T-cell (primary cell): Measurements from ENCODE around the gene CLIP2. TPM values are rescaled to one million over a fixed set of nuclear protein-coding genes. Genes with fewer than 3 reads are reported as not detected.

Experiments
- ATAC-seq, 4 experiments: fragments of 200-7000 bp in 3 of 4; fragments of 150-1000 bp in 1 of 4; cut with Tn5 transposase; replicated peaks in 1 of 4; 1 replicate in 3 of 4; 2 replicates in 1 of 4; pipeline ENCODE4 v1.10.0; 2021; ENCODE audit warnings: moderate library complexity in 3 of 4, mild to moderate bottlenecking in 2 of 4, moderate number of reproducible peaks in 1 of 4
- CTCF ChIA-PET, 2 donors: fragments of 300-600 bp; sonication (Branson Sonifier 250); formaldehyde crosslinking; loops; one replicate each; lab custom pipeline; 2022; ENCODE audit warnings: antibody characterized with exemption in 2 of 2; lab: Charles Lee
- POLR2A ChIA-PET, 2 donors: fragments of 300-600 bp; sonication (Branson Sonifier 250); formaldehyde crosslinking; loops; one replicate each; lab custom pipeline; 2022; ENCODE audit warnings: antibody characterized with exemption in 2 of 2; lab: Charles Lee
- DNase-seq, 35 experiments: peaks; one replicate each; pipeline versions ENCODE4 v3.0.0 to v3.0.0-alpha.2; 2013 to 2023
- H3K27ac ChIP-seq: one replicate; pipeline ENCODE4 v1.5.1; 2013; ENCODE audit warnings: low read length
- H3K27me3 ChIP-seq, 2 experiments: replicated peaks in 1 of 2; 1 replicate in 1 of 2; 2 replicates in 1 of 2; pipeline versions ENCODE4 v1.6.1 to v1.7.0; 2013; ENCODE audit warnings: low read length in 1 of 2, mixed read lengths in 1 of 2; ENCODE audit not compliant: control insufficient read depth in 2 of 2, insufficient read depth in 2 of 2; ENCODE audit errors: extremely low read depth in 1 of 2
- H3K36me3 ChIP-seq, 2 donors: 1 replicate in 1 of 2; 2 replicates in 1 of 2; pipeline versions ENCODE4 v1.6.1 to v1.7.0; 2013; ENCODE audit warnings: low read length in 1 of 2; ENCODE audit not compliant: control insufficient read depth in 2 of 2, insufficient read depth in 1 of 2; ENCODE audit errors: extremely low read depth in 1 of 2
- H3K4me1 ChIP-seq, 2 experiments: 1 replicate in 1 of 2; 2 replicates in 1 of 2; pipeline versions ENCODE4 v1.6.1 to v1.7.0; 2013; ENCODE audit warnings: low read length in 2 of 2, mixed read lengths in 1 of 2; ENCODE audit not compliant: insufficient read depth in 2 of 2, control insufficient read depth in 1 of 2; ENCODE audit errors: extremely low read depth in 1 of 2
- H3K4me3 ChIP-seq, 2 donors: 1 replicate in 1 of 2; 2 replicates in 1 of 2; pipeline versions ENCODE4 v1.5.1 to v1.7.0; 2013; ENCODE audit warnings: mild to moderate bottlenecking in 2 of 2, low read length in 1 of 2, moderate library complexity in 1 of 2; ENCODE audit not compliant: control insufficient read depth in 1 of 2; ENCODE audit errors: extremely low read depth in 1 of 2
- H3K9me3 ChIP-seq: 2 replicates; pipeline ENCODE4 v1.7.0; 2013
- H3K27ac Mint-ChIP-seq, 2 donors: one replicate each; pipeline ENCODE4 v1.8.0; 2020 to 2021; ENCODE audit warnings: mild to moderate bottlenecking in 2 of 2, mixed read lengths in 2 of 2
- H3K27me3 Mint-ChIP-seq, 2 donors: one replicate each; pipeline ENCODE4 v1.8.0; 2021 to 2022; ENCODE audit warnings: mixed read lengths in 2 of 2
- H3K36me3 Mint-ChIP-seq: one replicate; pipeline ENCODE4 v1.8.0; 2021; ENCODE audit warnings: mixed read lengths
- H3K4me1 Mint-ChIP-seq, 3 donors: one replicate each; pipeline ENCODE4 v1.8.0; 2020 to 2022; ENCODE audit warnings: mixed read lengths in 3 of 3, mild to moderate bottlenecking in 1 of 3
- H3K4me3 Mint-ChIP-seq, 3 donors: one replicate each; pipeline ENCODE4 v1.8.0; 2020 to 2022; ENCODE audit warnings: mild to moderate bottlenecking in 3 of 3, mixed read lengths in 3 of 3, moderate library complexity in 3 of 3
- H3K9me3 Mint-ChIP-seq, 3 donors: one replicate each; pipeline ENCODE4 v1.8.0; 2020 to 2022; ENCODE audit warnings: mixed read lengths in 3 of 3
- WGBS: methylation state at CpG from one replicate; pipeline ENCODE4 v1.1.5; 2013; ENCODE audit warnings: missing lambda C conversion rate; ENCODE audit not compliant: insufficient coverage; 5-methylcytosine and 5-hydroxymethylcytosine counted together
- total RNA-seq, 35 experiments: library from RNA in 6 of 35; stranded (reverse) in 6 of 35; fragments of 120-200 nt in 1 of 35; gene quantifications; one replicate each; pipeline versions ENCODE4 v1.2.1 to v1.2.4 and lab custom pipeline; 2013 to 2026

The CLIP2 gene
- total RNA-seq, 5 donors from 2014 or later (not counting 1 experiment from before 2014, with no cell fraction given) = 3.1 to 8.5 (median 6.3) TPM

DNA sequence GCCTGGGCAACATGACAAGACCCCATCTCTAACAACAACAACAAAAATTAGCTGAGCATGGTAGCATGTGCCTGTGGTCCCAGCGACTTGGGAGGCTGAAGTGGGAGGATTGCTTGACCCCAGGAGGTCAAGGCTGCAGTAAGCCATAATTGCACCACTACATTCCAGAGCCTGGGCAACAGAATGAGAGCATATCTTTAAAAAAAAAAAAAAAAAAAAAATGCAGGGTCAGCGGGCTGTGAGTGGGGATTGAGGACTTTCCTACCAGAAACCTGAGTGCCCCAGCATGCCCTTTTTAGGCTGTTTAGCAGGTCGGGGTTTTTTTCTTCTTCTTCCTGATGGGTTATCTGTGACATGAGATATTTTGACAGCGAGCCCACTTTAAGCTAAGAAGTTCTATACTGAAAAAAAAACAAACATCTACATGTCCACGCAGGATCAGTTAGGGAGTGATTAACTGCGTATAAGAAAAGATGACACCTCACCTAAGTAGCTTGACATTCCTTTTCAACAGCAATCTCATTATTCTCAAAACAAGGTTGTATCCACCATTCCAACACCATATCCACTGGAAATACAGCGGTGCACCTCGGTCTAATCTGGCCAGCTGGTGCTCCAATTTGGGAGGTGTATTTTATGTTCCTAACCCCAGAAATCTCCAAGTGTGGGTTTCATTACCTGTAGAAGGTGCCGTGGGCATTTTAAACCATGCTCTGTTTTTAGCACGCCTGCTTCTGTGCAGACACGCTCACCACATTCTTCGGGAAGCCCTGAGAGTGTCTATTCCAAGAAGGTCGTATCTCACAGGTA, 21.2 kb upstream of the CLIP2 start:
- Mint-ChIP-seq H3K4me1 (peaks cover 0 to 15% (median 9%) of the 10 kb centered on the region in 3 donors), H3K27me3 (peaks cover 0 to 6% of the 10 kb centered on the region in 2 donors), H3K36me3 (no peaks in the 10 kb centered on the region), H3K4me3 (no peak overlapping the region), H3K9me3 (no peaks in the 10 kb centered on the region), H3K27ac (no peak overlapping the region)
- Histone ChIP-seq H3K36me3 (no peaks in the 10 kb centered on the region), H3K9me3 (no peaks in the 10 kb centered on the region), H3K27me3 (peaks cover 0 to 30% of the 10 kb centered on the region in 2 experiments), H3K4me1 (peaks cover 0 to 15% of the 10 kb centered on the region in 2 experiments), H3K4me3 (no peak overlapping the region), H3K27ac (no peak overlapping the region)
- ATAC-seq (no peak), DNase-seq (no peak)
- ChIA-PET CTCF (interaction anchor here in 1 of 2 donors (0.7 kb wide), 1 partner anchor 13 kb away, joined by 5 read pairs; no protein-coding TSS in a partner anchor), POLR2A (interaction anchor here in 1 of 2 donors (0.6 kb wide), 1 partner anchor 80 kb away, joined by 3 read pairs; no protein-coding TSS in a partner anchor)
- 93% methylated on average over 3 of the region's 13 CpGs for WGBS

DNA sequence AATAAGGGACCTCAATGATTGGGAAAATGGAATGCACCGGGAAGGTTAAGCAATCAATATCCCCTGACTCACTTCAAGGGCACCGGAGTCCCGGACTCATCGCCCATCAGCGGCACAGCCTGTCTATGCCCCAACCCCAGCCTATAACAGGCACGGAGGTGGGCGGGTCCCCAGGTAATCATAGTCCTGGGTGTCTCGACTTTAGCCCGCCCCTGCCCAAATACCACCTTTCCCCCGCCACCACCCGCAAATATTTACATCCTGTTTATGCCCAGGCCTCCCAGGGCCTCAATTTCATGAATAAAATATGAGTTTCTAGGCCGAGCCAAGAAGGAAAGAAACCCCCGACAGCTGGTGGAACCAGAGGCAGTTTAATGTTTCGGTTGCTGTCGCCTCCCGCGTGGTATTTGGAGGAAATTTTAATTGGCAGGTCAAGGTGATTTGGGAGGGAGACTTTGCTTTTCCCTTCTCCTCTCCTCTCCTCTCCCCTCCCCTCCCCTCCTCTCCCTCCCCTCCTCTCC, 19.4 kb upstream of the CLIP2 start:
- H3K27ac ChIP-seq = no peak overlapping the region
- H3K4me1 ChIP-seq = peaks cover 0 to 15% of the 10 kb centered on the region in 2 experiments
- no peaks in the 10 kb centered on the region for H3K36me3 ChIP-seq

DNA sequence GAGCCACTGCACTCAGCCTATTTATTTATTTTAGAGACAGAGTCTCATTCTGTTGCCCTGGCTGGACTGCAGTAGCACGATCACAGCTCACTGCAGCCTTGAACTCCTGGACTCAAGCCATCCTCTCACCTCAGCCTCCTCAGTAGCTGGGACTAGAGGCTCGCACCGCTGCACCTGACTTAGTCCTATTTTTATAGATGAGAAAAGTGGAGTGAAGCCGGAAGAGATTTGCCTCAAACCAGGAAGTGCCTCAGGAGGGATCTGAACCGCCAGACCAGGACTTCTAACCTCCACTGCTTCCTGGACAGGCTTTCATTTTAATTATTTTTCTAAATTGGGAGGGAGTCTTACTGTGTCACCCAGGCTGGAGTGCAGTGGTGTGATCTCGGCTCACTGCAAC, 17.5 kb upstream of the CLIP2 start:
- Mint-ChIP-seq H3K4me3 (no peak overlapping the region), H3K9me3 (no peaks in the 10 kb centered on the region), H3K4me1 (peaks cover 0 to 15% (median 9%) of the 10 kb centered on the region in 3 donors), H3K36me3 (no peaks in the 10 kb centered on the region), H3K27ac (no peak overlapping the region), H3K27me3 (peaks cover 0 to 6% of the 10 kb centered on the region in 2 donors)
- Histone ChIP-seq H3K27ac (no peak overlapping the region), H3K4me3 (no peak overlapping the region), H3K4me1 (peaks cover 0 to 15% of the 10 kb centered on the region in 2 experiments), H3K36me3 (no peaks in the 10 kb centered on the region), H3K9me3 (no peaks in the 10 kb centered on the region), H3K27me3 (peaks cover 0 to 32% of the 10 kb centered on the region in 2 experiments)
- ATAC-seq (no peak), DNase-seq (no peak)
- CTCF ChIA-PET = no interaction called here
- no CpG with 5 or more reads among the region's 6 CpGs for WGBS
- POLR2A ChIA-PET = interaction anchor here in 1 of 2 donors (0.5 kb wide), 1 partner anchor 91 kb away, joined by 8 read pairs; no protein-coding TSS in a partner anchor

More for the DNA sequence above, 19.4 kb upstream of the CLIP2 start:
- Histone ChIP-seq H3K4me3 (peak overlapping the region; percentile 58 to 66), H3K9me3 (no peaks in the 10 kb centered on the region), H3K27me3 (peaks cover 0 to 27% of the 10 kb centered on the region in 2 experiments)
- H3K36me3 Mint-ChIP-seq = no peaks in the 10 kb centered on the region
- H3K27ac Mint-ChIP-seq = no peak overlapping the region
- POLR2A ChIA-PET = no interaction called here
- no peaks in the 10 kb centered on the region for H3K9me3 Mint-ChIP-seq
- peaks cover 0 to 6% of the 10 kb centered on the region in 2 donors for H3K27me3 Mint-ChIP-seq
- CTCF ChIA-PET = interaction anchor here in 1 of 2 donors (0.7 kb wide), 1 partner anchor 96 kb away, joined by 4 read pairs; no protein-coding TSS in a partner anchor
- 0% methylated on average over 5 of the region's 17 CpGs for WGBS
- peak; percentile 25 to 76 (median 56) for DNase-seq
- H3K4me1 Mint-ChIP-seq = peaks cover 0 to 15% (median 9%) of the 10 kb centered on the region in 3 donors
- ATAC-seq = peak; percentile 87 to 97 (median 92)
- H3K4me3 Mint-ChIP-seq = peak overlapping the region; percentile 74 to 85 (median 84)

DNA sequence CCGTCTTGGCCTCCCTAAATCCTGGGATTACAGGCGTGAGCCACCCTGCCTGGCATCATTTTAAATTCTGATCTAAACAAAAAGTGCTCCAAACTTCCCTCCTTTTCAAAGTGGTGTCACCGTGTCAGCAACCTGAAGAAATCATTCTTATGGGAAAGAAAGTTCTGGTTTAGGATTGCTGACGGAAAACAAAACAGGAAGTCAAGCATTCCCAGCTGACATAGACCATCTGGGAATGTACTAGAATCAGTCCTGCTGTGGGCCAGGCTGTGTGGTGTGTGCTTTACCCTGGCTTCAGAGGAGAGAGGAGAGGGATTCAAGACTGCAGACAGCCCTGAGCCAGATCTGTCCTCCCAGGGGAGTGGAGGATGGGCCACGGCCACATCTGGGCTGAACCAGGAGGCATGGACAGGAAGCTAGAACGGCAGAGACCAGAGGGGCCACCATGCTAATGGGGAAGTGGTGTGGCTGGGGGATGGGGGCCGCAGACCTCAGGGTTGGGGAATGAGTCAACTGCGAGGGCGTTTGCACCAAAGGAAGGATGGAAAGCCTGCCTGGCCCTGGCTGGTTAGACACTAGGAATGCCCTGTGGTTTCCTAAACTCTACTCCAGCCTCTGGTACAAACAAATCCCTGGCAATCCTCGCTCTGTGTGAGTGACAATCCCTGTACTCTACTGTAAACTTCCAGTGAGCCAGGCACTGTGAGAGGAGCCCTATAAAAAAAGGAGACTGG, 16.7 kb upstream of the CLIP2 start:
- Mint-ChIP-seq H3K27me3 (peaks cover 0 to 6% of the 10 kb centered on the region in 2 donors), H3K4me3 (no peak overlapping the region), H3K9me3 (no peaks in the 10 kb centered on the region), H3K36me3 (no peaks in the 10 kb centered on the region), H3K4me1 (peaks cover 0 to 15% (median 9%) of the 10 kb centered on the region in 3 donors), H3K27ac (no peak overlapping the region)
- no peaks in the 10 kb centered on the region for H3K36me3 ChIP-seq
- ChIA-PET POLR2A (interaction anchor here in 1 of 2 donors (0.5 kb wide), 1 partner anchor 90 kb away, joined by 8 read pairs; no protein-coding TSS in a partner anchor), CTCF (no interaction called here)
- WGBS = 51% methylated on average over 4 of the region's 10 CpGs
- DNase-seq (peak in 4 of 35 experiments; percentile 11 to 41 (median 16)), ATAC-seq (no peak)
- H3K4me3 ChIP-seq = no peak overlapping the region
- H3K27ac ChIP-seq = no peak overlapping the region
- H3K9me3 ChIP-seq = no peaks in the 10 kb centered on the region
- H3K4me1 ChIP-seq = peaks cover 0 to 15% of the 10 kb centered on the region in 2 experiments
- peaks cover 0 to 32% of the 10 kb centered on the region in 2 experiments for H3K27me3 ChIP-seq

DNA sequence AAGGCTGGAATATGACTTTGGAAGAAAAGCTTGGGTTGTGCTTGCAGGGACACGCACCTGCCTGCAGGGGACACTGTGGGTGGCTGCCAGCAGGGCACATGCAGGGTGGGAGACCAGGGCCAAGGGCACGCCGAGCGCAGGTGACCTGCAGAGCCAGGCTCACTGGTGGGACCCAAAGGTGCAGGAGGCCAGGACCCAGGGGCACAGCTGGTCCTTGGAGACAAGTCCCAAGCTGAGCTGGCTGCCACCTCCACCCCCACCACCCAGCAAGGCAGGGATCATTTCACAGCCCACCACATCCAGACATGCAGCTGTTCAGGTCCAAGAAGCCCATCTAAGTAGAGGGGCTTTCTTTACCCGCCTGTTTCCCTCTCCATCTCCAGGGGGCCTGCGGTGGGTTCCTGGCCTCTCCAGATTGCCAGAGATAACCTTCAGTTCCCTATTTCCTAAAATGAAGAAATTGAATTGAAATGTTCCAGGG, 13.8 kb upstream of the CLIP2 start:
- H3K27ac Mint-ChIP-seq = no peak overlapping the region
- peaks cover 0 to 22% of the 10 kb centered on the region in 2 experiments for H3K27me3 ChIP-seq
- no peak for DNase-seq
- H3K36me3 ChIP-seq = no peaks in the 10 kb centered on the region
- ATAC-seq = no peak
- peaks cover 0 to 11% (median 6%) of the 10 kb centered on the region in 3 donors for H3K4me1 Mint-ChIP-seq
- no peaks in the 10 kb centered on the region for H3K36me3 Mint-ChIP-seq
- no peaks in the 10 kb centered on the region for H3K9me3 ChIP-seq
- H3K27ac ChIP-seq = no peak overlapping the region
- ChIA-PET CTCF (interaction anchor here (0.7 kb wide), 2 partner anchors 12 to 33 kb away, joined by 3 read pairs; no protein-coding TSS in a partner anchor), POLR2A (no interaction called here)
- peaks cover 0 to 7% of the 10 kb centered on the region in 2 experiments for H3K4me1 ChIP-seq
- no peak overlapping the region for H3K4me3 Mint-ChIP-seq
- 80% methylated on average over 4 of the region's 6 CpGs for WGBS
- H3K27me3 Mint-ChIP-seq = peaks cover 0 to 3% of the 10 kb centered on the region in 2 donors
- H3K9me3 Mint-ChIP-seq = no peaks in the 10 kb centered on the region
- H3K4me3 ChIP-seq = no peak overlapping the region
